AG10803 (cell line): ENCODE measurements around the gene BGN.

Source experiments
- DNase-seq: peaks from one replicate; pipeline ENCODE4 v3.0.0; 2010; ENCODE audit warnings: low read depth
- H3K4me3 ChIP-seq: 2 replicates; pipeline ENCODE4 v1.5.1; 2011; ENCODE audit warnings: mild to moderate bottlenecking, low read length, control low read depth
- CTCF ChIP-seq: conservative IDR thresholded peaks from 2 replicates; pipeline ENCODE4 v1.5.1; 2011; ENCODE audit warnings: mild to moderate bottlenecking, low read length, control low read depth, inconsistent platforms

BGN gene

GRCh38 chrX:153526801-153527200 lies 32.0 kb downstream of the BGN start:
- DNase-seq, result no peak
- H3K4me3 ChIP-seq, result no peak overlapping the region
- no peak for TF ChIP-seq CTCF

GRCh38 chrX:153527208-153527607 lies 32.4 kb downstream of the BGN start:
- H3K4me3 ChIP-seq, result no peak overlapping the region
- TF ChIP-seq CTCF, result no peak
- DNase-seq, result no peak

GRCh38 chrX:153530411-153531129 lies 35.8 kb downstream of the BGN start:
- no peak for TF ChIP-seq CTCF
- DNase-seq, result no peak
- no peak overlapping the region for H3K4me3 ChIP-seq

GRCh38 chrX:153533091-153533490 lies 38.3 kb downstream of the BGN start:
- TF ChIP-seq CTCF, result no peak
- DNase-seq, result no peak
- no peak overlapping the region for H3K4me3 ChIP-seq

- DNase-seq, result no peak
- no peak overlapping the region for H3K4me3 ChIP-seq
- TF ChIP-seq CTCF, result no peak
These were observed 42.3 kb downstream of the BGN start for GRCh38 chrX:153537080-153537479.

GRCh38 chrX:153537526-153538295 lies 42.9 kb downstream of the BGN start:
- no peak for DNase-seq
- no peak overlapping the region for H3K4me3 ChIP-seq
- TF ChIP-seq CTCF, result no peak

- TF ChIP-seq CTCF, result no peak
- no peak overlapping the region for H3K4me3 ChIP-seq
- DNase-seq, result no peak
These were observed 43.6 kb downstream of the BGN start for GRCh38 chrX:153538424-153538823.
